Peyer's patch (tissue), 4 donors: ENCODE measurements around the gene RAPGEF5. TPM values are rescaled to one million over a fixed set of nuclear protein-coding genes. Genes with fewer than 3 reads are reported as not detected.

Source experiments
- DNase-seq, 3 donors: peaks; one replicate each; pipeline ENCODE4 v3.0.0-alpha.2; 2017 to 2019
- H3K27ac ChIP-seq, 4 donors: fragments of 200-600 bp; sonication (generic); one replicate each; pipeline ENCODE4 v1.5.1; 2016 to 2019
- H3K27me3 ChIP-seq, 2 donors: fragments of 200-600 bp; sonication (generic); one replicate each; pipeline ENCODE4 v1.5.1; 2019
- H3K36me3 ChIP-seq, 3 donors: fragments of 200-600 bp; sonication (generic); one replicate each; pipeline ENCODE4 v1.5.1; 2016 to 2019
- H3K4me1 ChIP-seq, 4 donors: fragments of 200-600 bp; sonication (generic); one replicate each; pipeline ENCODE4 v1.5.1; 2016 to 2019
- H3K4me3 ChIP-seq, 4 donors: fragments of 200-600 bp; sonication (generic); 1 replicate in 3 of 4; 2 replicates in 1 of 4; pipeline ENCODE4 v1.5.1; 2016 to 2019; ENCODE audit warnings: mild to moderate bottlenecking in 1 of 4
- H3K9me3 ChIP-seq, 4 donors: fragments of 200-600 bp; sonication (generic); one replicate each; pipeline ENCODE4 v1.5.1; 2016 to 2019; ENCODE audit warnings: mild to moderate bottlenecking in 1 of 4
- POLR2A ChIP-seq, 2 donors: fragments of 450-650 bp; IDR thresholded peaks; one replicate each; pipeline ENCODE4 v1.5.1; 2017; ENCODE audit warnings: antibody characterized with exemption in 2 of 2, mild to moderate bottlenecking in 2 of 2, moderate library complexity in 2 of 2
- total RNA-seq, 4 donors: library from RNA; depleted of rRNA; stranded (reverse); fragments of >200 nt; gene quantifications; one replicate each; pipeline ENCODE4 v1.1.0, GENCODE V29; 2016
- TF ChIP-seq, protein P1 (sequence below), 6 experiments: fragments of 450-650 bp in 4 of 6; fragments of 200-600 bp in 2 of 6; sonication (generic) in 1 of 6; IDR thresholded peaks; one replicate each; pipeline ENCODE4 v1.5.1; 2017 to 2019; ENCODE audit warnings: antibody characterized with exemption in 6 of 6, mild to moderate bottlenecking in 3 of 6, moderate library complexity in 1 of 6

Gene RAPGEF5
- total RNA-seq, 4 donors from 2014 or later: 92.8 to 144 (median 111) TPM

DNA sequence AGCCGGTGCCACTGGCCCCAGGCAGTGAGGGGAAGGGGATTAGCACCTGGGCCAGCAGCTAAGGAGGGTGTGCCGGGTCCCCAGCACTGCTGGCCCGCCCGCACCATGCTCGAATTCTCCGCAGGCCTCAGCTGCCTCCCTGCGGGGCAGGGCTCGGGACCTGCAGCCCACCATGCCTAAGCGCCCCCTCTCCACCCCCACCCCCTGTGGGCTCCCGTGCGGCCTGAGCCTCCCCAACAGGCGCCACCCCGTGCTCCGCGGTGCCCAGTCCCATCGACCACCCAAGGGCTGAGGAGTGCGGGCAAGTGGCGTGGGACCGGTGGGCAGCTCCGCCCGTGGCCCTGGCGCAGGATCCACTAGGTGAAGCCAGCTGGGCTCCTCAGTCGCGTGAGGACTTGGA is 266.4 kb downstream of the RAPGEF5 start:
- H3K36me3 ChIP-seq: no peaks in the 10 kb centered on the region
- H3K9me3 ChIP-seq: no peaks in the 10 kb centered on the region
- no peak overlapping the region for H3K27ac ChIP-seq
- TF ChIP-seq, protein P1, sequence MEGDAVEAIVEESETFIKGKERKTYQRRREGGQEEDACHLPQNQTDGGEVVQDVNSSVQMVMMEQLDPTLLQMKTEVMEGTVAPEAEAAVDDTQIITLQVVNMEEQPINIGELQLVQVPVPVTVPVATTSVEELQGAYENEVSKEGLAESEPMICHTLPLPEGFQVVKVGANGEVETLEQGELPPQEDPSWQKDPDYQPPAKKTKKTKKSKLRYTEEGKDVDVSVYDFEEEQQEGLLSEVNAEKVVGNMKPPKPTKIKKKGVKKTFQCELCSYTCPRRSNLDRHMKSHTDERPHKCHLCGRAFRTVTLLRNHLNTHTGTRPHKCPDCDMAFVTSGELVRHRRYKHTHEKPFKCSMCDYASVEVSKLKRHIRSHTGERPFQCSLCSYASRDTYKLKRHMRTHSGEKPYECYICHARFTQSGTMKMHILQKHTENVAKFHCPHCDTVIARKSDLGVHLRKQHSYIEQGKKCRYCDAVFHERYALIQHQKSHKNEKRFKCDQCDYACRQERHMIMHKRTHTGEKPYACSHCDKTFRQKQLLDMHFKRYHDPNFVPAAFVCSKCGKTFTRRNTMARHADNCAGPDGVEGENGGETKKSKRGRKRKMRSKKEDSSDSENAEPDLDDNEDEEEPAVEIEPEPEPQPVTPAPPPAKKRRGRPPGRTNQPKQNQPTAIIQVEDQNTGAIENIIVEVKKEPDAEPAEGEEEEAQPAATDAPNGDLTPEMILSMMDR (IDR thresholded peaks at IDR 0.05): no peak
- TF ChIP-seq POLR2A (IDR thresholded peaks at IDR 0.05): no peak
- H3K4me1 ChIP-seq: no peaks in the 10 kb centered on the region
- H3K4me3 ChIP-seq: no peak overlapping the region
- DNase-seq: no peak
- no peaks in the 10 kb centered on the region for H3K27me3 ChIP-seq

DNA sequence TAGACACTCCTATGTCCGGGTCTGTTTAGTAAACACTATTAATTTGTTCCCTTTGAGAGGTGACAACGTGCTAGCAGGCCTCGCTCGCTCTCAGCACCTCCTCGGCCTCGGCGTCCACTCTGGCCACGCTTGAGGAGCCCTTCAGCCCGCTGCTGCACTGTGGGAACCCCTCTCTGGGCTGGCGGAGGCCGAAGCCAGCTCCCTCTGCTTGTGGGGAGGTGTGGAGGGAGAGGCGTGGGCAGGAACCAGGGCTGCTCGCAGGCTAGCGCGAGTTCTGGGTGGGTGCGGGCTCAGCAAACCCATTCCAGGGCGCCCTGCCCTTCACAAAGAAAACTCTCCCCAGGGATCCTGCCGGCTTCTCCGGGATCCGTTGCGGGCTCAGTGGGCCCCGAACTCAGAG is 266.8 kb downstream of the RAPGEF5 start:
- TF ChIP-seq POLR2A (IDR thresholded peaks at IDR 0.05): no peak
- TF ChIP-seq, protein P1 (IDR thresholded peaks at IDR 0.05): no peak
- H3K36me3 ChIP-seq: no peaks in the 10 kb centered on the region
- no peak overlapping the region for H3K4me3 ChIP-seq
- no peaks in the 10 kb centered on the region for H3K27me3 ChIP-seq
- no peak overlapping the region for H3K27ac ChIP-seq
- no peaks in the 10 kb centered on the region for H3K9me3 ChIP-seq
- H3K4me1 ChIP-seq: no peaks in the 10 kb centered on the region
- no peak for DNase-seq

DNA sequence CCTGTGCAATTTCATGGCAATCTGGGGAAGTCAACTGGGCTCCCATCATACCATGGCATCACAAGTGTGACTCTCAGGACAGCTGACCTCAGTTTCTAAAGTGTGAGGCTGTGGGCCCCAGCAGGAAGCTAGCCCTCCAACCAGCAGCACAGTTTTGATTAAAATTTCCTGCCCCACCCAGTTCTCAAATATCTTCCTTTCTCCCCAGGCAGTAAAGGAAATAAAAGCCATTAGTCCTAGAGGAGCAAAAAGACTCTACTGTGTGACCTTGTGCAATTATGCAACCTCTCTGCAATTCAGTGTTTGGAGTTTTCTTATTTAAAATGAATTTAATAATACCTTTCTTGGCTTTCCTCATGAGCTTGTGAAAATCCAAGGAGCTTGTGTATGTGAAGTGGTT is 268.1 kb downstream of the RAPGEF5 start:
- TF ChIP-seq, protein P1 (IDR thresholded peaks at IDR 0.05): no peak
- TF ChIP-seq POLR2A (IDR thresholded peaks at IDR 0.05): no peak
- Histone ChIP-seq H3K9me3 (no peaks in the 10 kb centered on the region), H3K27me3 (no peaks in the 10 kb centered on the region)

DNA sequence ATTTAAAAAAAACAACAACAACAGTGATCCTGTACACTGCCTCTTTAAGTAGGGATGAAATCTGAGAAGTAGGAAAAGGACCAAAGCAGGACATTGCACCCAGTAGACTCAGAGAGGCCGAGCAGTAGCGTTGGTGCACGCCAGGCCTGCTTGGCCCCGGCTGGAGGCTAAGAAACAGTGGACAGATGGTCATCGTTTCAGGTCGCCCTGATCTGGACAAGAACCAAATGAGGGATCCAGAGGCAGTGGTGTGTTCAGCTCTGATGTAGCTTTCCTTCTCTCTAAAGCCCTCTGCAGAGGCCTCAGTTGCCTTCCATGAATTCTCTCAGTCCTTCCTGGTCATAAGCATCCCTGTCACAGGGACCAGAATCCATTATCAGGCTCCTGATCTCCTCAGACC is 269.1 kb downstream of the RAPGEF5 start:
- Histone ChIP-seq H3K4me3 (no peak overlapping the region), H3K9me3 (no peaks in the 10 kb centered on the region), H3K36me3 (no peaks in the 10 kb centered on the region), H3K27me3 (no peaks in the 10 kb centered on the region), H3K27ac (no peak overlapping the region), H3K4me1 (no peaks in the 10 kb centered on the region)
- no peak for DNase-seq
- TF ChIP-seq POLR2A (IDR thresholded peaks at IDR 0.05): no peak
- TF ChIP-seq, protein P1 (IDR thresholded peaks at IDR 0.05): no peak

More for the DNA sequence above, 268.1 kb downstream of the RAPGEF5 start:
- H3K27ac ChIP-seq: no peak overlapping the region
- no peak for DNase-seq
- no peak overlapping the region for H3K4me3 ChIP-seq
- no peaks in the 10 kb centered on the region for H3K4me1 ChIP-seq
- no peaks in the 10 kb centered on the region for H3K36me3 ChIP-seq

DNA sequence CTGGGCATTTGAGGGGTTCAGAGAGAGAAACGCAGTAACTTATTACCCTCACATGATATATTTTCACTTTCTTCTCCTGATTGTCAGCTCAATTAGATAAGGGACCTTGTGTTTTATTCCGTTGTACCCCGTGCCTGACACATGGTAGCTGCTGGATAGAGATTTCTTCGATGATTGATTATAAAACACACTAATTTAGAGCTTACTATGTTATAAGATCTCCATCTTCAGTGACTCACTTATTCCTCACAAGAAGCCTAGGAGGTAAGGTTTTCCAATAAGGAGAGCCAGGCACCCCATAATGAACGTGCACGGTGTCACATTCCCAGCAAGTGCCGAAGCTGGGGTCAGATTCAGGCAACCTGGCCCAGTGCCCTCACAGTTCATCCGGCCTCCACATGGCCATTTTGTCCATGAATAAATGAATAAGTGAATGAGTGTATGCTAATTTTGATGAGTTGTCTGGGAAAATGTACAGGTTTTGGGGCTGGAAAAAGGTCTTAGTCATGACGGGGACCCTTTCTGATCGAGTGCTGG is 273.2 kb downstream of the RAPGEF5 start:
- peak overlapping the region; percentile 78 to 83 (median 82) for H3K27ac ChIP-seq
- H3K4me1 ChIP-seq: peaks cover 0 to 6% (median 4%) of the 10 kb centered on the region in 4 donors
- TF ChIP-seq, protein P1 (IDR thresholded peaks at IDR 0.05): no peak
- TF ChIP-seq POLR2A (IDR thresholded peaks at IDR 0.05): no peak
- H3K27me3 ChIP-seq: no peaks in the 10 kb centered on the region
- no peaks in the 10 kb centered on the region for H3K9me3 ChIP-seq
- H3K4me3 ChIP-seq: peak overlapping the region; percentile 54 to 78 (median 60)
- DNase-seq: no peak
- H3K36me3 ChIP-seq: no peaks in the 10 kb centered on the region
